HepG2 (cell line): ENCODE measurements around the gene GDPD1. TPM values are rescaled to one million over a fixed set of nuclear protein-coding genes. Genes with fewer than 3 reads are reported as not detected.

Experiments used
- NBN ChIP-seq: fragments of 450-650 bp; conservative IDR thresholded peaks from 2 replicates; pipeline ENCODE4 v1.6.1; 2017
- PRDM10 ChIP-seq: sonication (generic); formaldehyde crosslinking; IDR thresholded peaks from 2 replicates; pipeline ENCODE4 v1.4.0; 2020; ENCODE audit warnings: low read depth, missing genetic modification reagents
- RXRA ChIP-seq: sonication (generic); formaldehyde crosslinking; IDR thresholded peaks from 2 replicates; pipeline ENCODE4 v1.5.1; 2020; ENCODE audit warnings: missing genetic modification reagents
- SOX5 ChIP-seq: IDR thresholded peaks from 2 replicates; pipeline ENCODE4 v1.6.1; 2016; ENCODE audit warnings: borderline replicate concordance
- TRAFD1 ChIP-seq: sonication (generic); formaldehyde crosslinking; IDR thresholded peaks from 2 replicates; pipeline ENCODE4 v1.5.1; 2020; ENCODE audit warnings: missing genetic modification reagents, mild to moderate bottlenecking, borderline replicate concordance
- ZNF609 ChIP-seq: sonication (generic); formaldehyde crosslinking; IDR thresholded peaks from 2 replicates; pipeline ENCODE4 v1.4.0; 2020; ENCODE audit warnings: mild to moderate bottlenecking, missing genetic modification reagents, borderline replicate concordance
- polyA plus RNA-seq, 8 experiments: library from polyadenylated mRNA; depleted of rRNA in 3 of 8; stranded (reverse) in 7 of 8; unstranded in 1 of 8; fragments of >200 nt; fragmentation: Illumina TruSeq in 4 of 8; extraction: Trizol in 4 of 8; gene quantifications; 2 replicates each; pipeline versions ENCODE4 v1.2.1 to v1.2.3, GENCODE V29; 2011 to 2016; ENCODE audit warnings: low read depth in 4 of 8, missing spikeins in 1 of 8, mixed read lengths in 1 of 8; ENCODE audit not compliant: insufficient read depth in 1 of 8
- total RNA-seq, 5 experiments: library from RNA; depleted of rRNA; stranded (reverse); fragments of >200 nt; fragmentation: Illumina TruSeq; extraction: Trizol; gene quantifications; 2 replicates each; pipeline ENCODE4 v1.2.3, GENCODE V29; 2016; ENCODE audit warnings: low read depth in 1 of 5

Gene GDPD1
- total and polyA plus RNA-seq, 2 of the 13 experiments (the other 11 are each of a cell fraction or from before 2014, with no cell fraction given) = 6.0 to 7.7 TPM

GRCh38 chr17:59181481-59181880 is 38.8 kb upstream of the GDPD1 start (continued):
- TF ChIP-seq PRDM10 = no peak
- TF ChIP-seq TRAFD1 (CRISPR knock-in tag) = no peak
- TF ChIP-seq RXRA (CRISPR knock-in tag) = no peak
- no peak for TF ChIP-seq NBN
- TF ChIP-seq SOX5 = no peak
- TF ChIP-seq ZNF609 (CRISPR knock-in tag) = no peak
